Mesenchymal stem cell (in vitro differentiated cells and primary cell): Measurements from ENCODE around the gene ITPA.

Experiments used
- DNase-seq: peaks from one replicate; pipeline ENCODE4 v3.0.0-alpha.2; 2013
- H2AFZ ChIP-seq: one replicate; pipeline ENCODE4 v1.6.1; 2013; ENCODE audit warnings: low read depth, mild to moderate bottlenecking, control low read depth, inconsistent platforms, low read length, moderate library complexity
- H2AK5ac ChIP-seq: 2 replicates; pipeline ENCODE4 v1.6.1; 2013; ENCODE audit warnings: low read length, moderate library complexity, mild to moderate bottlenecking, inconsistent platforms; ENCODE audit not compliant: severe bottlenecking
- H2BK120ac ChIP-seq: one replicate; pipeline ENCODE4 v1.6.1; 2013; ENCODE audit warnings: low read depth, mild to moderate bottlenecking, inconsistent platforms, low read length, moderate library complexity
- H2BK12ac ChIP-seq, 2 experiments: one replicate each; pipeline ENCODE4 v1.6.1; 2013; ENCODE audit warnings: inconsistent platforms in 2 of 2, low read length in 2 of 2, mild to moderate bottlenecking in 2 of 2, moderate library complexity in 2 of 2, control low read depth in 1 of 2
- H2BK15ac ChIP-seq: one replicate; pipeline ENCODE4 v1.6.1; 2013; ENCODE audit warnings: mild to moderate bottlenecking, low read depth, inconsistent platforms; ENCODE audit not compliant: poor library complexity, severe bottlenecking
- H2BK5ac ChIP-seq: 2 replicates; pipeline ENCODE4 v1.6.1; 2013; ENCODE audit warnings: low read depth, mild to moderate bottlenecking, low read length, control low read depth, inconsistent platforms; ENCODE audit not compliant: poor library complexity, severe bottlenecking
- H3K14ac ChIP-seq, 2 experiments: one replicate each; pipeline ENCODE4 v1.6.1; 2013; ENCODE audit warnings: inconsistent platforms in 2 of 2, low read length in 2 of 2, control low read depth in 1 of 2, mild to moderate bottlenecking in 1 of 2, moderate library complexity in 1 of 2
- H3K18ac ChIP-seq, 2 experiments: one replicate each; pipeline ENCODE4 v1.6.1; 2013; ENCODE audit warnings: inconsistent platforms in 2 of 2, low read length in 2 of 2, control low read depth in 1 of 2, low read depth in 1 of 2, mild to moderate bottlenecking in 1 of 2
- H3K23ac ChIP-seq, 2 experiments: one replicate each; pipeline ENCODE4 v1.6.1; 2013; ENCODE audit warnings: inconsistent platforms in 2 of 2, low read length in 2 of 2, mild to moderate bottlenecking in 2 of 2, moderate library complexity in 2 of 2, control low read depth in 1 of 2
- H3K27ac ChIP-seq: 2 replicates; pipeline ENCODE4 v1.5.1; 2013; ENCODE audit warnings: mild to moderate bottlenecking, moderate library complexity, low read length, control low read depth, inconsistent platforms; ENCODE audit not compliant: poor library complexity, severe bottlenecking
- H3K27me3 ChIP-seq, 2 experiments: 2 replicates each; pipeline versions ENCODE4 v1.6.1 to v1.7.0; 2013; ENCODE audit warnings: low read length in 2 of 2, mild to moderate bottlenecking in 2 of 2, moderate library complexity in 2 of 2, control low read depth in 1 of 2, inconsistent platforms in 1 of 2; ENCODE audit not compliant: control insufficient read depth in 1 of 2, insufficient read depth in 1 of 2
- H3K36me3 ChIP-seq, 2 experiments: 2 replicates each; pipeline versions ENCODE4 v1.6.1 to v1.7.0; 2013; ENCODE audit warnings: low read length in 2 of 2, control low read depth in 1 of 2, inconsistent platforms in 1 of 2, low read depth in 1 of 2, mild to moderate bottlenecking in 1 of 2; ENCODE audit not compliant: insufficient read depth in 2 of 2, control insufficient read depth in 1 of 2
- H3K4ac ChIP-seq, 2 experiments: one replicate each; pipeline ENCODE4 v1.6.1; 2013; ENCODE audit warnings: inconsistent platforms in 2 of 2, low read length in 2 of 2, mild to moderate bottlenecking in 2 of 2, moderate library complexity in 2 of 2, control low read depth in 1 of 2, low read depth in 1 of 2
- H3K4me1 ChIP-seq: 2 replicates; pipeline ENCODE4 v1.6.1; 2013; ENCODE audit warnings: low read depth, low read length, control low read depth; ENCODE audit not compliant: control insufficient read depth, insufficient read depth
- H3K4me2 ChIP-seq: 2 replicates; pipeline ENCODE4 v1.6.1; 2013; ENCODE audit warnings: low read length, mild to moderate bottlenecking, inconsistent platforms; ENCODE audit not compliant: poor library complexity, severe bottlenecking
- H3K4me3 ChIP-seq, 2 experiments: 2 replicates each; pipeline versions ENCODE4 v1.5.1 to v1.7.0; 2013; ENCODE audit warnings: low read length in 2 of 2, mild to moderate bottlenecking in 2 of 2, control low read depth in 1 of 2, low read depth in 1 of 2; ENCODE audit not compliant: insufficient read depth in 1 of 2
- H3K79me1 ChIP-seq: replicated peaks from 2 replicates; pipeline ENCODE4 v1.6.1; 2013; ENCODE audit warnings: mild to moderate bottlenecking, control low read depth, low read length, inconsistent platforms; ENCODE audit not compliant: poor library complexity, severe bottlenecking
- H3K9ac ChIP-seq: 2 replicates; pipeline ENCODE4 v1.7.0; 2013; ENCODE audit warnings: mild to moderate bottlenecking, low read length, moderate library complexity
- H3K9me3 ChIP-seq: 2 replicates; pipeline ENCODE4 v1.7.0; 2013; ENCODE audit warnings: mild to moderate bottlenecking, low read length; ENCODE audit not compliant: control insufficient read depth
- H4K8ac ChIP-seq: one replicate; pipeline ENCODE4 v1.6.1; 2013; ENCODE audit warnings: inconsistent platforms, mild to moderate bottlenecking, low read length, moderate library complexity
- H4K91ac ChIP-seq: one replicate; pipeline ENCODE4 v1.6.1; 2013; ENCODE audit warnings: mild to moderate bottlenecking, low read length, inconsistent platforms
- WGBS: methylation state at CpG from one replicate; pipeline ENCODE4 v1.1.7; 2013; ENCODE audit warnings: mixed read lengths; 5-methylcytosine and 5-hydroxymethylcytosine counted together

ITPA gene

DNA sequence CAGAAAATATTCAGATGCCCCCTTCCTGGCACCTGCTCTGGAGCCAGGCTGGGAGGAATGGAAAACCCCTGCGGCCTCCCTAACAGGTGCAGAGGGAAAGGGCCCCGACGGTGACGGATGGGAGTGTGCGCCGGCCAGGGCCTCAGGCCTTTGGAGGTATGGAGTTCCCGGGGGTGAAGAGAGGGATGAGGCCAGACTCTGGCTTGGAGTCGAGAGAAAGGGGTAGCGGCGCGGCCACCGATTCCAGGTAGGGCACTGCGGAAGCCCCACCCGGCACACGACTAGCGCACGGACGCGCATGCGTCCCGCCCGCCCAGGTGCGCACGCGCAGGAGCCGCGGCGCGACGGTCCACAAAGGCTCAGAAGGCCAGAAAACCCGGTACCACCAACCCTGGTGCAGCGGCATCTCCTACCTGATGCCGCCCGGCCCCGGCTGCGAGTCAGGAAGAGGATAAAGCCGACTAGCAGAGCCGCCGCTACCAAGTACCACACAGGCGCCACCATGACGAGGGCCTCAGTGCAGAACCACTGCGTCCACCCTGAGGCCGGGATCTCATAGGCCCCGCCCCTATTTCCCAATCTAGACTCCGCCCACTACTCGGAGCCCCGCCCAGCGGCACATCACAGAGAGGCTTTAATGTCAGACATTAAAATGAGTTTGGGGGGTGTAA lies 5.0 kb upstream of the ITPA start, which contains the start of gene DDRGK1:
DDRGK1 (minus strand) TSS at position 559 of the 671 bp plus-strand sequence; CDS start at position 504, 55 bp downstream.
- H3K9me3 ChIP-seq, result no peaks in the 10 kb centered on the region
- H2AFZ ChIP-seq, result peak within 1 kb of the TSS; percentile 54
- peaks cover 14% of the 10 kb centered on the region for H3K4me1 ChIP-seq
- peak within 1 kb of the TSS; percentile 95 for H3K9ac ChIP-seq
- peak within 1 kb of the TSS; percentile 76 for H2BK15ac ChIP-seq
- peak within 1 kb of the TSS; percentile 80 to 89 for H3K4me3 ChIP-seq
- peaks cover 30% of the 10 kb centered on the region for H3K79me1 ChIP-seq
- H2BK12ac ChIP-seq, result no peak within 1 kb of the TSS
- no peak within 1 kb of the TSS for H2BK5ac ChIP-seq
- peak within 1 kb of the TSS; percentile 67 to 94 for H3K18ac ChIP-seq
- no peaks in the 10 kb centered on the region for H3K27me3 ChIP-seq
- peak within 1 kb of the TSS; percentile 57 for H4K91ac ChIP-seq
- H3K4me2 ChIP-seq, result peak within 1 kb of the TSS; percentile 72
- peak within 1 kb of the TSS; percentile 71 for H2BK120ac ChIP-seq
- DNase-seq, result peak; percentile 85
- 4% methylated on average over 44 of the region's 48 CpGs for WGBS
- peak within 1 kb of the TSS in 1 of 2 experiments; percentile 41 for H3K23ac ChIP-seq
- peak within 1 kb of the TSS; percentile 77 for H3K27ac ChIP-seq
- peaks cover 28 to 35% of the 10 kb centered on the region in 2 experiments for H3K36me3 ChIP-seq
- peak within 1 kb of the TSS in 1 of 2 experiments; percentile 44 for H3K14ac ChIP-seq
- peak within 1 kb of the TSS; percentile 74 for H4K8ac ChIP-seq
- peak within 1 kb of the TSS; percentile 48 to 62 for H3K4ac ChIP-seq
- no peak within 1 kb of the TSS for H2AK5ac ChIP-seq

DNA sequence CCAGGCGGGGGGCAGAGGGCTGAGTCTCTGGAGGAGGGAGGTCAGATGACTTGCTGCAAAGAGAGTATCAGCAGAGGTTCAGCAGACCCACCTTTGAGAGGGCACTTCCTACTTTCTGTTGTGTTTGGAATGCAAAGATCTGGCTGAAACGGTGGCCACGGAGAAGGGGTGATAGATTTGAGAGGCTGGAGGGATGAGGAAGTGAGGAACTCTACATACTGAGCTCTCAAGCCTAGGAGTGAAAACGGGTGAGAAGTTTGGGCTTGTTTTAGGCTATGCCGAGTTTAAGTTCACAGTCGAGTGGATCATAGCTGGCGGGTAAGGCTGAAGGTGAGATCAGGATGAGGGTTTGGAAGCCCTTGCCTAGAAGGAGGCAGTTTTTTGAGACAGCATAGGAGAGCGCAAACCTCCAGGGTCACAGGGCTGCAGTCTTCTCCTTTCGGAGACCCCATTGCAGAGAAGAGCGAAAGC lies 477 bp upstream of the ITPA start:
- WGBS, result under 1% methylated on average over 10 of the region's 10 CpGs
- Histone ChIP-seq H3K36me3 (peaks cover 10 to 15% of the 10 kb centered on the region in 2 experiments), H3K4me2 (peak overlapping the region; percentile 72), H3K27ac (peak overlapping the region; percentile 75), H2BK12ac (peak overlapping the region in 1 of 2 experiments; percentile 48), H3K27me3 (no peaks in the 10 kb centered on the region), H2BK120ac (peak overlapping the region; percentile 100), H3K23ac (no peak overlapping the region), H4K91ac (peak overlapping the region; percentile 79), H3K4me1 (peaks cover 11% of the 10 kb centered on the region), H2BK15ac (peak overlapping the region; percentile 56), H3K14ac (peak overlapping the region; percentile 5 to 87), H3K4me3 (peak overlapping the region; percentile 85 to 97), H2AFZ (no peak overlapping the region), H2BK5ac (no peak overlapping the region), H3K18ac (peak overlapping the region; percentile 90 to 92), H2AK5ac (peak overlapping the region; percentile 84), H3K9ac (peak overlapping the region; percentile 88), H4K8ac (peak overlapping the region; percentile 83), H3K9me3 (no peaks in the 10 kb centered on the region), H3K79me1 (peaks cover 23% of the 10 kb centered on the region), H3K4ac (peak overlapping the region; percentile 1 to 90)
- peak; percentile 29 for DNase-seq

DNA sequence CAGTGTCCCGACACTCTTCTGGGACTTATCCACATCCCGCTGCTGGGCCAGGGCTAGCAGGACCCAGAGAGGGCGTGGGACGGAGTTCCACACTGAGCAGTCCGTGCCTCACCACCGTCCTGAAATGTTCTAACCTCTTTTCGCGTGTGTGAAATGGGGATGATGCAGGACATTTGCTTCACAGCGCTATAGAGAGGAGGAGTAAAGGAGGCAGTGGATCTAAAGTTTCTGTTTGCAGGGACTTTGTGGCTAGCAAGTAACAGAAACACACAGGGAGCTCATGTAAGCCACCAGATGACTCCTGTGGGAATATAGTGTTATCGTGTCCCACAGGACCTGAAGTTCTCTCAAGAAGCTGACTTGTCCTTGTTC lies 634 bp downstream of the ITPA start:
- Histone ChIP-seq H2BK120ac (peak overlapping the region; percentile 100), H4K91ac (peak overlapping the region; percentile 96), H3K27me3 (no peaks in the 10 kb centered on the region), H2AFZ (no peak overlapping the region), H3K4me3 (peak overlapping the region; percentile 85 to 97), H3K27ac (no peak overlapping the region), H2BK15ac (no peak overlapping the region), H3K9me3 (no peaks in the 10 kb centered on the region), H2BK12ac (no peak overlapping the region), H2BK5ac (no peak overlapping the region), H3K14ac (peak overlapping the region in 1 of 2 experiments; percentile 93), H3K36me3 (peaks cover 16 to 23% of the 10 kb centered on the region in 2 experiments), H3K18ac (peak overlapping the region; percentile 54 to 69), H3K4me2 (peak overlapping the region; percentile 72), H3K4me1 (peaks cover 11% of the 10 kb centered on the region), H4K8ac (peak overlapping the region; percentile 97), H3K23ac (no peak overlapping the region), H3K4ac (peak overlapping the region; percentile 90 to 99), H3K79me1 (peaks cover 27% of the 10 kb centered on the region), H3K9ac (peak overlapping the region; percentile 88), H2AK5ac (no peak overlapping the region)
- peak; percentile 53 for DNase-seq
- 2% methylated on average over 10 of the region's 10 CpGs for WGBS

DNA sequence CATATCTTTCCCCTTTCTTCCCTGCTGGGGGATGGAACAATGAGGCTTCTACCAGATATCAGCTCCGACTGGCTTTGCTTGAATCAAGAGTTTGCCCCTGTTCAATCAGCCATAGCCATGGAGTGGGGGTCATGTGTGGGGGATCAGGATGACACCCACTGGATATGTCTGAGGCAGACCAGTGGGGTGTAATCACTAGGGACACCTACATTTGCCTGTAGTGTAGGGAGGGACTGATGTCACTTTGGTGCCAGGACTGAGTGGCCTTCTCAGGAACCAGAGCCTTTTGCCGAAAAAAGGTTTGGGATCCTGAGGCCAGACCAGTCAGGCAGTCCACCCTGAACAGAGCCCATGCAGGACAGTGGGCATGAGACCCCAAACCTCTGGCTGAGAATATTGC lies 1.0 kb downstream of the ITPA start:
- peak overlapping the region in 1 of 2 experiments; percentile 97 for H3K4me3 ChIP-seq
- DNase-seq, result no peak
- peaks cover 11% of the 10 kb centered on the region for H3K4me1 ChIP-seq
- H3K36me3 ChIP-seq, result peaks cover 19 to 27% of the 10 kb centered on the region in 2 experiments
- no peak overlapping the region for H3K27ac ChIP-seq
- H3K79me1 ChIP-seq, result peaks cover 31% of the 10 kb centered on the region
- no peaks in the 10 kb centered on the region for H3K27me3 ChIP-seq
- no peak overlapping the region for H2AK5ac ChIP-seq
- H2BK120ac ChIP-seq, result no peak overlapping the region
- H3K9ac ChIP-seq, result peak overlapping the region; percentile 88
- no peak overlapping the region for H2BK15ac ChIP-seq
- no peak overlapping the region for H2BK12ac ChIP-seq
- peak overlapping the region in 1 of 2 experiments; percentile 22 for H3K14ac ChIP-seq
- H4K91ac ChIP-seq, result no peak overlapping the region
- WGBS, result 91% methylated on average over 2 of the region's 2 CpGs
- H3K23ac ChIP-seq, result no peak overlapping the region
- no peak overlapping the region for H3K4ac ChIP-seq
- no peak overlapping the region for H2BK5ac ChIP-seq
- H3K18ac ChIP-seq, result no peak overlapping the region
- peak overlapping the region; percentile 72 for H3K4me2 ChIP-seq
- H2AFZ ChIP-seq, result no peak overlapping the region
- H4K8ac ChIP-seq, result no peak overlapping the region
- no peaks in the 10 kb centered on the region for H3K9me3 ChIP-seq
